GM21526 (cell line): ENCODE data around the gene C1orf35.

Source experiments
- ATAC-seq: cut with Tn5 transposase; IDR thresholded peaks from one replicate; pipeline ENCODE4 v1.9.1; 2021; ENCODE audit warnings: moderate library complexity; ENCODE audit not compliant: unreplicated experiment, low FRiP score

Gene C1orf35

GRCh38 chr1:228102791-228103620, at the start of gene C1orf35:
Gene C1orf35, minus strand, starts transcription at chr1:228103325. Its CDS starts 98 bp downstream, at chr1:228103227.
- peak; percentile 55 for ATAC-seq

- no peak for ATAC-seq
These were observed 49.8 kb upstream of the C1orf35 start for GRCh38 chr1:228152918-228153258.

- no peak for ATAC-seq
These were observed 49.2 kb upstream of the C1orf35 start for GRCh38 chr1:228152097-228152917.

- no peak for ATAC-seq
These were observed 48.2 kb upstream of the C1orf35 start for GRCh38 chr1:228151180-228151925.

- no peak for ATAC-seq
These were observed 47.5 kb upstream of the C1orf35 start for GRCh38 chr1:228150461-228151179.

- no peak for ATAC-seq
These were observed 47.0 kb upstream of the C1orf35 start for GRCh38 chr1:228150120-228150460.

- no peak for ATAC-seq
These were observed 46.4 kb upstream of the C1orf35 start, which contains the start of gene GJC2 for GRCh38 chr1:228149406-228150119. Gene GJC2, plus strand, starts transcription at chr1:228149930. Its CDS starts 7,829 bp downstream, at chr1:228157759.

- no peak for ATAC-seq
These were observed 45.8 kb upstream of the C1orf35 start for GRCh38 chr1:228148935-228149405.

- ATAC-seq: no peak
These were observed 45.2 kb upstream of the C1orf35 start for GRCh38 chr1:228148196-228148861.

- no peak for ATAC-seq
These were observed 44.6 kb upstream of the C1orf35 start for GRCh38 chr1:228147768-228148167.

- ATAC-seq: no peak
These were observed 44.1 kb upstream of the C1orf35 start for GRCh38 chr1:228147151-228147693.

- ATAC-seq: no peak
These were observed 43.5 kb upstream of the C1orf35 start for GRCh38 chr1:228146417-228147150.

- no peak for ATAC-seq
These were observed 42.6 kb upstream of the C1orf35 start for GRCh38 chr1:228145463-228146416.

- ATAC-seq: no peak
These were observed 41.8 kb upstream of the C1orf35 start for GRCh38 chr1:228144993-228145343.

GRCh38 chr1:228144193-228144992, 41.3 kb upstream of the C1orf35 start:
- no peak for ATAC-seq

- no peak for ATAC-seq
These were observed 40.5 kb upstream of the C1orf35 start for GRCh38 chr1:228143480-228144192.
